Measurements from ENCODE around the gene RPS27A. TPM values are rescaled to one million over a fixed set of nuclear protein-coding genes. Genes with fewer than 3 reads are reported as not detected.
A peak's percentile ranks its signal among the peaks of the same experiment; 100 is the strongest.

RPS27A gene
- total and polyA plus RNA-seq, 4 donors = 549 to 1,805 (median 1,092) TPM

- H3K27me3 ChIP-seq (ENCODE audit: control insufficient read depth, insufficient read depth, low read length) = no peaks in the 10 kb centered on the region
- peak overlapping the region; percentile 85 for H3K27ac ChIP-seq (ENCODE audit: low read depth, low read length)
Measured at GRCh38 chr2:55282110-55282917, 49.8 kb downstream of the RPS27A start.

DNA sequence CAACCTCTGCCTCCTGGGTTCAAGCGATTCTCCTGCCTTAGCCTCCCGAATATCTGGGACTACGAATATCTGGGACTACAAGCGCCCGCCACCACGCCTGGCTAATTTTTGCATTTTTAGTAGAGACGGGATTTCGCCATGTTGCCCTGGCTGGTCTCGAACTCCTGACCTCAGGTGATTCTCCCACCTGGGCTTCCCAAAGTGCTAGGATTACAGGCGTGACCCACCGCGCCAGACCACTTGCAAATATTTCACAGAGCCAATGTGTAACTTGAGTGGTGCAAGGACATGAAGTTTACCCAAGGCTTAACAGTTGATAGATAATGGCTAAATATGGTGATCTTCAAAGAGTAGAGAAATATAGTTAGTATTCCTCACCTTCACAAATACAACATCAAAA lies 50.6 kb downstream of the RPS27A start:
- H3K9me3 ChIP-seq (ENCODE audit: control insufficient read depth, insufficient read depth, low read length) = no peaks in the 10 kb centered on the region
- peaks cover 11% of the 10 kb centered on the region for H3K4me1 ChIP-seq (ENCODE audit: control insufficient read depth, insufficient read depth, low read length)
- no peak overlapping the region for H3K27ac ChIP-seq (ENCODE audit: low read depth, low read length)
- H3K4me3 ChIP-seq (ENCODE audit: low read depth, low read length) = no peak overlapping the region
- no peaks in the 10 kb centered on the region for H3K27me3 ChIP-seq (ENCODE audit: control insufficient read depth, insufficient read depth, low read length)
- peaks cover 9% of the 10 kb centered on the region for H3K36me3 ChIP-seq (ENCODE audit: control insufficient read depth, insufficient read depth, low read length)
- 96% methylated on average over 5 of the region's 12 CpGs for WGBS (ENCODE audit: insufficient coverage)
- DNase-seq (ENCODE audit: low read depth in 4 of 6, low spot score in 6 of 6) = no peak

More at GRCh38 chr2:55282110-55282917, 49.8 kb downstream of the RPS27A start:
- Histone ChIP-seq H3K36me3 (ENCODE audit: control insufficient read depth, insufficient read depth, low read length) (peaks cover 9% of the 10 kb centered on the region), H3K4me3 (ENCODE audit: low read depth, low read length) (peak overlapping the region; percentile 76), H3K9me3 (ENCODE audit: control insufficient read depth, insufficient read depth, low read length) (no peaks in the 10 kb centered on the region), H3K4me1 (ENCODE audit: control insufficient read depth, insufficient read depth, low read length) (peaks cover 11% of the 10 kb centered on the region)
- DNase-seq (ENCODE audit: low read depth in 4 of 6, low spot score in 6 of 6) = peak; percentile 50 to 93 (median 65)
- 2% methylated on average over 58 of the region's 60 CpGs for WGBS (ENCODE audit: insufficient coverage)

Other genes starting within 250 kb of the RPS27A start
- gene RTN4, start 182.2 kb upstream of the RPS27A start, total RNA-seq = 100 to 1,000 TPM; 199 to 541 TPM
- gene RTN4, start 182.2 kb upstream of the RPS27A start, polyA plus RNA-seq (ENCODE audit: insufficient read length in 2 of 2) = 100 to 1,000 TPM; 565 to 652 TPM
- 10 to 100 TPM; 26.9 to 29.6 TPM for gene CLHC1, start 395 bp upstream of the RPS27A start, total RNA-seq
- gene CLHC1, start 395 bp upstream of the RPS27A start, polyA plus RNA-seq (ENCODE audit: insufficient read length in 2 of 2) = 10 to 100 TPM; 18.4 to 21.5 TPM
- 10 to 100 TPM; 23.3 to 31.1 TPM for gene MTIF2, start 36.5 kb downstream of the RPS27A start, total RNA-seq
- 10 to 100 TPM; 19.8 to 21.6 TPM for gene MTIF2, start 36.5 kb downstream of the RPS27A start, polyA plus RNA-seq (ENCODE audit: insufficient read length in 2 of 2)
- 100 to 1,000 TPM; 126 to 223 TPM for gene CCDC88A, start 187.2 kb downstream of the RPS27A start, total RNA-seq
- gene CCDC88A, start 187.2 kb downstream of the RPS27A start, polyA plus RNA-seq (ENCODE audit: insufficient read length in 2 of 2) = 100 to 1,000 TPM; 194 to 216 TPM

Measured in spinal cord (tissue), 10 donors.